Ishikawa (cell line): ENCODE measurements around the gene CRLF1.
A peak's percentile ranks its signal among the peaks of the same experiment; 100 is the strongest.

Experiments used
- CEBPB ChIP-seq: IDR thresholded peaks from 2 replicates; pipeline ENCODE4 v1.6.1; 2012
- CREB1 ChIP-seq: IDR thresholded peaks from 2 replicates; pipeline ENCODE4 v1.6.1; 2012; ENCODE audit warnings: low read depth
- EGR1 ChIP-seq: IDR thresholded peaks from 2 replicates; pipeline ENCODE4 v1.6.1; 2012
- EP300 ChIP-seq: IDR thresholded peaks from 2 replicates; pipeline ENCODE4 v1.6.1; 2012; ENCODE audit warnings: borderline replicate concordance
- FOXM1 ChIP-seq: IDR thresholded peaks from 2 replicates; pipeline ENCODE4 v1.6.1; 2012; ENCODE audit warnings: low read depth, borderline replicate concordance
- MAX ChIP-seq: IDR thresholded peaks from 2 replicates; pipeline ENCODE4 v1.6.1; 2012
- NFIC ChIP-seq: IDR thresholded peaks from 2 replicates; pipeline ENCODE4 v1.6.1; 2012
- RAD21 ChIP-seq: IDR thresholded peaks from 2 replicates; pipeline ENCODE4 v1.6.1; 2012; ENCODE audit warnings: low read depth
- TAF1 ChIP-seq: IDR thresholded peaks from 2 replicates; pipeline ENCODE4 v1.6.1; 2012; ENCODE audit warnings: low read depth, mild to moderate bottlenecking
- TCF12 ChIP-seq: IDR thresholded peaks from 2 replicates; pipeline ENCODE4 v1.6.1; 2012; ENCODE audit warnings: low read depth
- TEAD4 ChIP-seq: IDR thresholded peaks from 2 replicates; pipeline ENCODE4 v1.6.1; 2012
- USF1 ChIP-seq: IDR thresholded peaks from 2 replicates; pipeline ENCODE4 v1.6.1; 2012
- YY1 ChIP-seq: IDR thresholded peaks from 2 replicates; pipeline ENCODE4 v1.6.1; 2012; ENCODE audit warnings: low read depth
- ZBTB7A ChIP-seq: IDR thresholded peaks from 2 replicates; pipeline ENCODE4 v1.6.1; 2012; ENCODE audit warnings: low read depth
- TF ChIP-seq, protein P1 (sequence below): IDR thresholded peaks from 2 replicates; pipeline ENCODE4 v1.6.1; 2012; ENCODE audit warnings: low read depth, mild to moderate bottlenecking

The CRLF1 gene

GRCh38 chr19:18607226-18608101 lies 865 bp upstream of the CRLF1 start:
- no peak for TF ChIP-seq NFIC
- TF ChIP-seq ZBTB7A, result peak; percentile 64; the same call in 1 of the 2 replicates

DNA sequence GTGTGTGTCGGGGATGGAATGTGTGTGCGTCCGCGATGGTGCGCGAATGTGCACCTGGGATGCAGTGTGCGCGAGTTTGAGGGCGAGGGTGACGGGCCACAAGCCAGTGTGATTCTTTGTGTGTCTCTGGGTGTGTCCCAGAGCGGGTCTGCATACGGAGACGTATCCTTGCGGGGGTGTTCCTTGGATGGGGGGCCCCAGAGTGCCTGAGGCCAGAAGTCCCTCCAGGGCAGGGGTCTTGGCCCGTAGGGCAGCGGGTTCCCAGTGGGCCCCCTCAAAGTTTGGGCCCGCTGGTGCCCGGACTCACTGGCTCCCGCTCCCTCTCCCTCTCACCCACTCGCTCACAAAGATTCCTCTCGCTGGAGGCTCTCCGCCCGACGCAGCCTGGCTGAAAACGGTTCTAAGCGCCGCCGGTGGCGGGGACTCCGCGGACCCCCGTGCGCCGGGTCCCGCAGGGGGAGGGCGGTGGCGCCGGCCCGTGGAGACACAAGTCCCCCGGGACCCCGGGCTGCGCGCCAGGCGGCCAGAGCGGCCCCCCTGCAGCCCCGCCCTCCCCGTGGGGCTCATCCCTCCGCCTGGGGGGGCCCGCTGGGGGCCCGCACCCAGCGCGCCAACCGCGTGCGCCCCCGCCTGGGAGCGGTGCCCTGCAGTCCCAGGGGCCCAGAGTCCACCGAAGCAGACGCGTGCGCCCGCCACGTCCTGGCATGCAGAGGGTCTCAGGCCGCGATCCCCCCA lies 886 bp downstream of the CRLF1 start:
- TF ChIP-seq FOXM1 (no peak), CREB1 (no peak), NFIC (no peak), CEBPB (no peak), TCF12 (no peak), YY1 (no peak), TEAD4 (no peak), EP300 (no peak)

- TF ChIP-seq EP300 (no peak), CREB1 (no peak), TAF1 (no peak), FOXM1 (no peak), YY1 (no peak), MAX (no peak), TCF12 (no peak), EGR1 (no peak), RAD21 (no peak), CEBPB (no peak), ZBTB7A (no peak), NFIC (no peak)
Observed at GRCh38 chr19:18605196-18605545, 1.4 kb downstream of the CRLF1 start.

DNA sequence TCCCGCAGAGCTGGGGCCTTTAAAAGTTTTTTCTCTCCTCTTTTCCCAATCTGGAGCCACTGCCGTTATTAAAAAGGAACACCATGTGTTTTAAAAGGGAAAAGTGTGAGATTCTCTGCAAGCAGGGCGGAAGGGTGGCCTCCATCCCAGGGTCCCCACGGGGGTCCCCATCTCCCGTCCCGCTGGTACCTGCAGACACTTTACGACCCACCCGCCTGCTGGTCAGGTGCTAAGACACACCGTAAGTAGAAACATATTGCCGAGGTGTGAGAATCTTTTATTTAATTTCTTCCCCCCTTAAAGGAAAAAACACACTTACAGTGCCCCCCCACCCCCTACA lies 1.8 kb downstream of the CRLF1 start:
- TF ChIP-seq EGR1 (no peak), FOXM1 (no peak), CREB1 (no peak), MAX (no peak), TAF1 (no peak), TCF12 (no peak), USF1 (no peak), YY1 (no peak), ZBTB7A (no peak), EP300 (no peak), TEAD4 (no peak), NFIC (no peak), RAD21 (no peak), CEBPB (no peak)
- TF ChIP-seq, protein P1, sequence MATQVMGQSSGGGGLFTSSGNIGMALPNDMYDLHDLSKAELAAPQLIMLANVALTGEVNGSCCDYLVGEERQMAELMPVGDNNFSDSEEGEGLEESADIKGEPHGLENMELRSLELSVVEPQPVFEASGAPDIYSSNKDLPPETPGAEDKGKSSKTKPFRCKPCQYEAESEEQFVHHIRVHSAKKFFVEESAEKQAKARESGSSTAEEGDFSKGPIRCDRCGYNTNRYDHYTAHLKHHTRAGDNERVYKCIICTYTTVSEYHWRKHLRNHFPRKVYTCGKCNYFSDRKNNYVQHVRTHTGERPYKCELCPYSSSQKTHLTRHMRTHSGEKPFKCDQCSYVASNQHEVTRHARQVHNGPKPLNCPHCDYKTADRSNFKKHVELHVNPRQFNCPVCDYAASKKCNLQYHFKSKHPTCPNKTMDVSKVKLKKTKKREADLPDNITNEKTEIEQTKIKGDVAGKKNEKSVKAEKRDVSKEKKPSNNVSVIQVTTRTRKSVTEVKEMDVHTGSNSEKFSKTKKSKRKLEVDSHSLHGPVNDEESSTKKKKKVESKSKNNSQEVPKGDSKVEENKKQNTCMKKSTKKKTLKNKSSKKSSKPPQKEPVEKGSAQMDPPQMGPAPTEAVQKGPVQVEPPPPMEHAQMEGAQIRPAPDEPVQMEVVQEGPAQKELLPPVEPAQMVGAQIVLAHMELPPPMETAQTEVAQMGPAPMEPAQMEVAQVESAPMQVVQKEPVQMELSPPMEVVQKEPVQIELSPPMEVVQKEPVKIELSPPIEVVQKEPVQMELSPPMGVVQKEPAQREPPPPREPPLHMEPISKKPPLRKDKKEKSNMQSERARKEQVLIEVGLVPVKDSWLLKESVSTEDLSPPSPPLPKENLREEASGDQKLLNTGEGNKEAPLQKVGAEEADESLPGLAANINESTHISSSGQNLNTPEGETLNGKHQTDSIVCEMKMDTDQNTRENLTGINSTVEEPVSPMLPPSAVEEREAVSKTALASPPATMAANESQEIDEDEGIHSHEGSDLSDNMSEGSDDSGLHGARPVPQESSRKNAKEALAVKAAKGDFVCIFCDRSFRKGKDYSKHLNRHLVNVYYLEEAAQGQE, result no peak

DNA sequence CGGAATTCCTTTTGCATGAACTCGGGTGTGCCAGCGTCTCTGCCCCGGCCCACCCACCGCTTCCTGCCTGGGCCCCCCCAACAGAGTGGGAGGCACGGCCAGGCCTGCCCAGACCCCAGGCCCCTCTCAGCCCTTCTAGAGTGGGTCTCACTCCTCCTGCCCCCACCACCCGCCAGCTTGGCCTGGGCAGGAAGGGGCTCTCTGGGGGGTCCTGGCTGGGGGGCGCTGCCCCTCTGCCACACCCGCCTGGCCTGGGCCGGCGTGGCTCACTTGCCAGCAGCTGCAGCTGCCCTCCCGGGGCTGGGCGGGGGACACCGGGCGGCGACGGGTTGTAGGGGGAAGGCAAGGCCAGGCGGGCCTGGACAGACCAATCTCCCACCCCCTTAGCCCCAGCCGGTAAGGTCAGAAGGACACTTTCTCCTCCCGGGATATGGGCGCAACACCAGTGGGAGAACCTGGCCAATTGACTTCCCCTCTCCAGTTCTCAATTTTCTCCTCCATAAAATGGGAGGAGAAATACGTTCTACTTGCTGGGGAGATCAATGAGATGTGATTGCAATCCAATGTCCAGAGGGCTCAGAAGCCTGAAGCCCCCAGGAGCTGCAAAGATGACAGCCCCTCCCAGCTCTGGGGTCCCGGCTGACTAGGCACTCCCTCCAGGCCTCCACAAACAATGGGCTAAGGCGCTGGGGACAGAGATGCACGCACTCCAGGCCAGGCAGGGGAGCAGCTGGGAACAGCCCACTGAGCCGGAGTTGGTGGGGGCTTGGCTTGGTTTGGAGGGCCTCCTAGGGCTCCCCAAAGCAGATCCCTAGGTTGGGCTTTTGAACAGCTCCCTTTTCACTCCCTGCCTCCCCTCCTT lies 2.4 kb downstream of the CRLF1 start:
- TF ChIP-seq YY1 (no peak), TEAD4 (no peak), EP300 (no peak), ZBTB7A (peak; percentile 38; the same call in 1 of the 2 replicates)

DNA sequence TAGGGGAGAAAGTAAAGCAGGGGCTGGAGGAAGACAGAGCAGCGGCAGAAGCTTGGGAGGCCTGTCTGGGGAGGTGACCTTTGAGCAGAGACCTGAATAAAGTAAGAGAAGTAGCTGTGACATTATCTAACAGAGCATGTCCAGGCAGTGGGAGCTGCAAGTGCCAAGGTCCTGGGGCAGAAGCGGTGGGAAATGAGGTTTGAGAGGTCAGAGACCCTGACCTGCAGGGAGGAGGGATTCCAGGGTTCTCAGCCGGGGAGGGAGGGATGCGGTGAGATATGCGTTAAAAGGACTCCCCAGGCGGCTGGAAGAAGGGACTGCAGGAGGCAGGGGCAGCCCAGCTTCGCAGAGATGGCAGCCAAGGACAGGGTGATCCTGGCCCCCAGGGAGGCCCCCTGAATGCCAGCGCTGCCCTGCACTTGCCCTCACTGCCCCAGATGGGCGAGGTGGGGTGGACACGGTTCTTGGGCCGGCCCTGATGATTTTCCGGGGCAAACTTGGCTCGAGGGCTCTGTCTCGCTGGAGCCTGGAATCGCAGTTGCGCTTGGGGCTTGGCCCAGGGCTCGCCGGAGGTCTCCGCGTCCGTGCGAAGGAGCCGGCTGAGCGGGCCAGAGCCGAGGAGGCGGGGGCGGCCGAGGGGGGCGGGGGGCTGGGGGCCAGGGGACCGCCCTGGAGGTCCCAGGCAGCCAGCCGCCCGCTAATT lies 3.2 kb downstream of the CRLF1 start:
- TF ChIP-seq CREB1 (no peak), ZBTB7A (no peak), EGR1 (no peak)

- TF ChIP-seq NFIC (no peak), TAF1 (no peak), CREB1 (no peak), TEAD4 (no peak), EGR1 (no peak), MAX (no peak), EP300 (no peak), TCF12 (no peak), YY1 (no peak), USF1 (no peak), CEBPB (no peak), ZBTB7A (no peak), RAD21 (no peak), FOXM1 (no peak)
- TF ChIP-seq, protein P1, result no peak
Observed at GRCh38 chr19:18601875-18602274, 4.7 kb downstream of the CRLF1 start.
